Neural crest cell (in vitro differentiated cells): ENCODE results near the gene KIAA1217. TPM values are rescaled to one million over a fixed set of nuclear protein-coding genes. Genes with fewer than 3 reads are reported as not detected.

Experiments
- DNase-seq: peaks from one replicate; pipeline ENCODE4 v3.0.0; 2021; ENCODE audit warnings: low read depth, mixed read lengths, low spot score
- H3K27ac Mint-ChIP-seq: one replicate; pipeline ENCODE4 v1.8.0; 2021; ENCODE audit warnings: mild to moderate bottlenecking, mixed read lengths; ENCODE audit not compliant: unreplicated experiment
- H3K27me3 Mint-ChIP-seq: 2 replicates; pipeline ENCODE4 v1.8.0; 2021; ENCODE audit warnings: low read depth, mild to moderate bottlenecking, mixed read lengths
- H3K36me3 Mint-ChIP-seq: 2 replicates; pipeline ENCODE4 v1.8.0; 2021; ENCODE audit warnings: low read depth, mild to moderate bottlenecking, mixed read lengths
- H3K4me1 Mint-ChIP-seq: 2 replicates; pipeline ENCODE4 v1.8.0; 2021; ENCODE audit warnings: mixed read lengths
- H3K4me3 Mint-ChIP-seq: one replicate; pipeline ENCODE4 v1.8.0; 2021; ENCODE audit warnings: mild to moderate bottlenecking, mixed read lengths
- H3K9me3 Mint-ChIP-seq: 2 replicates; pipeline ENCODE4 v1.8.0; 2021; ENCODE audit warnings: mixed read lengths
- CTCF ChIP-seq: fragments of 200-600 bp; sonication (generic); conservative IDR thresholded peaks from 2 replicates; pipeline ENCODE4 v1.5.0; 2021; ENCODE audit warnings: antibody characterized with exemption, mild to moderate bottlenecking
- total RNA-seq: library from RNA; stranded (reverse); gene quantifications from 2 replicates; pipeline ENCODE4 v1.2.1, GENCODE V29; 2021

Gene KIAA1217
- total RNA-seq, 1 donor from 2014 or later = 10.5 TPM

- H3K4me3 Mint-ChIP-seq = no peak overlapping the region
- TF ChIP-seq CTCF = no peak
- H3K27me3 Mint-ChIP-seq = no peaks in the 10 kb centered on the region
- H3K27ac Mint-ChIP-seq = no peak overlapping the region
- no peaks in the 10 kb centered on the region for H3K9me3 Mint-ChIP-seq
- DNase-seq = no peak
- H3K4me1 Mint-ChIP-seq = no peaks in the 10 kb centered on the region
- H3K36me3 Mint-ChIP-seq = no peaks in the 10 kb centered on the region
These were observed 361.1 kb downstream of the KIAA1217 start for GRCh38 chr10:24569828-24570657.

GRCh38 chr10:24570658-24571426 lies 361.9 kb downstream of the KIAA1217 start:
- DNase-seq = no peak
- TF ChIP-seq CTCF = no peak
- Mint-ChIP-seq H3K36me3 (no peaks in the 10 kb centered on the region), H3K4me1 (peaks cover 5% of the 10 kb centered on the region), H3K27ac (peak overlapping the region; percentile 78), H3K4me3 (no peak overlapping the region), H3K27me3 (no peaks in the 10 kb centered on the region), H3K9me3 (no peaks in the 10 kb centered on the region)

- Mint-ChIP-seq H3K27me3 (no peaks in the 10 kb centered on the region), H3K4me3 (no peak overlapping the region), H3K9me3 (no peaks in the 10 kb centered on the region), H3K4me1 (peaks cover 5% of the 10 kb centered on the region), H3K36me3 (no peaks in the 10 kb centered on the region), H3K27ac (no peak overlapping the region)
- no peak for DNase-seq
- no peak for TF ChIP-seq CTCF
These were observed 363.0 kb downstream of the KIAA1217 start for GRCh38 chr10:24571870-24572450.

GRCh38 chr10:24574161-24574560 lies 365.2 kb downstream of the KIAA1217 start:
- no peak for TF ChIP-seq CTCF
- Mint-ChIP-seq H3K4me3 (no peak overlapping the region), H3K27ac (no peak overlapping the region), H3K36me3 (no peaks in the 10 kb centered on the region), H3K27me3 (no peaks in the 10 kb centered on the region), H3K9me3 (no peaks in the 10 kb centered on the region), H3K4me1 (peaks cover 5% of the 10 kb centered on the region)
- DNase-seq = no peak

GRCh38 chr10:24574578-24575155 lies 365.7 kb downstream of the KIAA1217 start:
- H3K9me3 Mint-ChIP-seq = no peaks in the 10 kb centered on the region
- no peak overlapping the region for H3K4me3 Mint-ChIP-seq
- TF ChIP-seq CTCF = no peak
- H3K36me3 Mint-ChIP-seq = no peaks in the 10 kb centered on the region
- no peaks in the 10 kb centered on the region for H3K27me3 Mint-ChIP-seq
- no peak for DNase-seq
- peaks cover 5% of the 10 kb centered on the region for H3K4me1 Mint-ChIP-seq
- H3K27ac Mint-ChIP-seq = no peak overlapping the region
